Glutamatergic neuron (in vitro differentiated cells): ENCODE measurements around the gene SIL1. TPM values are rescaled to one million over a fixed set of nuclear protein-coding genes. Genes with fewer than 3 reads are reported as not detected.
"Not testable (repeated sequence)": the region's sequence is repeated elsewhere in the genome, so short reads cannot be mapped to it uniquely, and the experiment has no call there.

ENCODE experiments used
- DNase-seq: peaks from one replicate; pipeline ENCODE4 v3.0.0; 2022
- H3K27ac Mint-ChIP-seq: one replicate; pipeline ENCODE4 v1.8.0; 2020; ENCODE audit warnings: mild to moderate bottlenecking, mixed read lengths, inconsistent platforms; ENCODE audit not compliant: unreplicated experiment
- H3K27me3 Mint-ChIP-seq: one replicate; pipeline ENCODE4 v1.8.0; 2020; ENCODE audit warnings: mild to moderate bottlenecking, moderate library complexity, mixed read lengths, inconsistent platforms; ENCODE audit not compliant: unreplicated experiment
- H3K36me3 Mint-ChIP-seq: one replicate; pipeline ENCODE4 v1.8.0; 2020; ENCODE audit warnings: mild to moderate bottlenecking, mixed read lengths, inconsistent platforms; ENCODE audit not compliant: unreplicated experiment
- H3K4me1 Mint-ChIP-seq: one replicate; pipeline ENCODE4 v1.8.0; 2020; ENCODE audit warnings: mild to moderate bottlenecking, low read depth, mixed read lengths, inconsistent platforms; ENCODE audit not compliant: unreplicated experiment
- H3K4me3 Mint-ChIP-seq: one replicate; pipeline ENCODE4 v1.8.0; 2020; ENCODE audit warnings: mild to moderate bottlenecking, mixed read lengths, inconsistent platforms; ENCODE audit not compliant: unreplicated experiment
- H3K9me3 Mint-ChIP-seq: one replicate; pipeline ENCODE4 v1.8.0; 2020; ENCODE audit warnings: mild to moderate bottlenecking, moderate library complexity, mixed read lengths, inconsistent platforms; ENCODE audit not compliant: unreplicated experiment
- CTCF ChIP-seq: fragments of 200-600 bp; sonication (generic); IDR thresholded peaks from one replicate; pipeline ENCODE4 v1.5.0; 2021; ENCODE audit not compliant: partially characterized antibody, unreplicated experiment
- total RNA-seq: library from RNA; stranded (reverse); fragmentation: NEBNext Ultra II Directional; extraction: Animal tissue kit (Norgen Biotek cat#: 25700); gene quantifications from one replicate; pipeline ENCODE4 v1.2.1, GENCODE V29; 2021; ENCODE audit not compliant: unreplicated experiment

SIL1 gene
- total RNA-seq, 1 donor from 2014 or later: 15.9 TPM

GRCh38 chr5:139167533-139167932 is 30.6 kb downstream of the SIL1 start:
- no peak for TF ChIP-seq CTCF
- Mint-ChIP-seq H3K36me3 (peaks cover 7% of the 10 kb centered on the region), H3K27ac (no peak overlapping the region), H3K4me1 (no peaks in the 10 kb centered on the region), H3K9me3 (peaks cover 8% of the 10 kb centered on the region), H3K27me3 (no peaks in the 10 kb centered on the region), H3K4me3 (no peak overlapping the region)
- DNase-seq: no peak

- H3K27me3 Mint-ChIP-seq: peaks cover under 1% of the 10 kb centered on the region
- no peak overlapping the region for H3K27ac Mint-ChIP-seq
- H3K4me1 Mint-ChIP-seq: no peaks in the 10 kb centered on the region
- H3K9me3 Mint-ChIP-seq: peaks cover 7% of the 10 kb centered on the region
- no peak overlapping the region for H3K4me3 Mint-ChIP-seq
- DNase-seq: no peak
- peaks cover 6% of the 10 kb centered on the region for H3K36me3 Mint-ChIP-seq
- TF ChIP-seq CTCF: no peak
Observed at GRCh38 chr5:139167063-139167462, 31.1 kb downstream of the SIL1 start.

- not testable (repeated sequence) for H3K4me1 Mint-ChIP-seq, H3K36me3 Mint-ChIP-seq, H3K27ac Mint-ChIP-seq, H3K9me3 Mint-ChIP-seq, H3K27me3 Mint-ChIP-seq, DNase-seq, H3K4me3 Mint-ChIP-seq
Observed at GRCh38 chr5:139164897-139165296, 33.3 kb downstream of the SIL1 start.

GRCh38 chr5:139164020-139164419 is 34.1 kb downstream of the SIL1 start:
- Mint-ChIP-seq H3K27ac (no peak overlapping the region), H3K9me3 (peaks cover 4% of the 10 kb centered on the region), H3K4me1 (no peaks in the 10 kb centered on the region), H3K36me3 (no peaks in the 10 kb centered on the region), H3K27me3 (peaks cover 3% of the 10 kb centered on the region), H3K4me3 (no peak overlapping the region)
- TF ChIP-seq CTCF: no peak
- no peak for DNase-seq

- peaks cover 3% of the 10 kb centered on the region for H3K27me3 Mint-ChIP-seq
- no peak overlapping the region for H3K27ac Mint-ChIP-seq
- H3K36me3 Mint-ChIP-seq: no peaks in the 10 kb centered on the region
- H3K9me3 Mint-ChIP-seq: peaks cover 4% of the 10 kb centered on the region
- H3K4me3 Mint-ChIP-seq: no peak overlapping the region
- no peak for TF ChIP-seq CTCF
- no peak for DNase-seq
- H3K4me1 Mint-ChIP-seq: peaks cover 1% of the 10 kb centered on the region
Observed at GRCh38 chr5:139162448-139162847, 35.7 kb downstream of the SIL1 start.

GRCh38 chr5:139158791-139159190 is 39.4 kb downstream of the SIL1 start:
- Mint-ChIP-seq H3K27me3 (peaks cover 3% of the 10 kb centered on the region), H3K27ac (no peak overlapping the region), H3K9me3 (peaks cover 6% of the 10 kb centered on the region), H3K4me1 (peaks cover 1% of the 10 kb centered on the region), H3K4me3 (no peak overlapping the region), H3K36me3 (no peaks in the 10 kb centered on the region)
- no peak for TF ChIP-seq CTCF
- DNase-seq: no peak
